GM12873 (cell line): Measurements from ENCODE around the gene HBS1L.

Experiments used
- TF ChIP-seq, protein P1 (sequence below): IDR thresholded peaks from 2 replicates; pipeline ENCODE4 v1.5.1; 2012; ENCODE audit warnings: low read depth, mild to moderate bottlenecking, moderate library complexity, low read length, control low read depth; ENCODE audit not compliant: insufficient read depth; ENCODE audit errors: missing control alignments

The HBS1L gene

GRCh38 chr6:135093578-135093977 is 39.0 kb upstream of the HBS1L start:
- TF ChIP-seq, protein P1, sequence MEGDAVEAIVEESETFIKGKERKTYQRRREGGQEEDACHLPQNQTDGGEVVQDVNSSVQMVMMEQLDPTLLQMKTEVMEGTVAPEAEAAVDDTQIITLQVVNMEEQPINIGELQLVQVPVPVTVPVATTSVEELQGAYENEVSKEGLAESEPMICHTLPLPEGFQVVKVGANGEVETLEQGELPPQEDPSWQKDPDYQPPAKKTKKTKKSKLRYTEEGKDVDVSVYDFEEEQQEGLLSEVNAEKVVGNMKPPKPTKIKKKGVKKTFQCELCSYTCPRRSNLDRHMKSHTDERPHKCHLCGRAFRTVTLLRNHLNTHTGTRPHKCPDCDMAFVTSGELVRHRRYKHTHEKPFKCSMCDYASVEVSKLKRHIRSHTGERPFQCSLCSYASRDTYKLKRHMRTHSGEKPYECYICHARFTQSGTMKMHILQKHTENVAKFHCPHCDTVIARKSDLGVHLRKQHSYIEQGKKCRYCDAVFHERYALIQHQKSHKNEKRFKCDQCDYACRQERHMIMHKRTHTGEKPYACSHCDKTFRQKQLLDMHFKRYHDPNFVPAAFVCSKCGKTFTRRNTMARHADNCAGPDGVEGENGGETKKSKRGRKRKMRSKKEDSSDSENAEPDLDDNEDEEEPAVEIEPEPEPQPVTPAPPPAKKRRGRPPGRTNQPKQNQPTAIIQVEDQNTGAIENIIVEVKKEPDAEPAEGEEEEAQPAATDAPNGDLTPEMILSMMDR, result no peak

DNA sequence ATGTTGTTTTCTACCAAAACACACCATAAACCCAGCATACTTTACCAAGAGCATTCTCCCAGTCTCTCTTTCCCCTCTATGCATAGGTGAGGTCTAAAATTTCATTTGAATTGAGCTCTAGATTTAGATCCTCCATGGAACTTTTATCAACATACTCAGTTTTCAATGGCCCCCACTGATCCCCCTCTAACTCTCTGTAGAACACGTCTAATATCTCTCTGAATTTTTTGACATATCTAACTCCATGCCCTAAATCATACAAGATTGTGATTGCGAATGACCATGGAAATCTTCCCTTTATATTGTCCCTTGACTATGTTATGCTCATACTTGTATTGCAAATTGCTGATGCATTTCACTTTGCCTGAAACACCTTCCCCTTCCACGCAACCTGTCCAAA is 38.1 kb upstream of the HBS1L start:
- TF ChIP-seq, protein P1, result no peak

- TF ChIP-seq, protein P1, result no peak
Observed at GRCh38 chr6:135090819-135091218, 36.2 kb upstream of the HBS1L start.

- TF ChIP-seq, protein P1, result no peak
Observed at GRCh38 chr6:135089901-135090300, 35.3 kb upstream of the HBS1L start.

GRCh38 chr6:135088818-135089809 is 34.5 kb upstream of the HBS1L start:
- TF ChIP-seq, protein P1, result peak; percentile 52

DNA sequence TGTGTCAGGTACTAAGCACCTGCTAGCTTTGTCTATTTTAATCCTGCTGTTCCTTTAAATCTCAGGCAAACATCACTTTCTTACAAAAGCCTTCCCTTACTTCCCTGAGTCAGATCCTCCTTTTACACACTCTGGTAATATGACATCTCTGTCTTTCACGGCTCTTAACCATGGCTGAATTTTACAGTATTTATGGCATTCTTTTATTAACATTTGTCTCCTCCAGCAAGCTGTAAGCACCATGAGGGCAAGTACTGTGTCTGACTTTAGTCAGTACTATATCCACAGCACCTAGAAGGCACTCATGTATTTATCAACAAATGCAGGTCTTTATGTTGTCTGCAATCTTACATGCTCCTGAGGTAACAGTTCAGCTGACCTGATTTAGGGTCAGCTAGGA is 33.7 kb upstream of the HBS1L start:
- TF ChIP-seq, protein P1, result no peak

DNA sequence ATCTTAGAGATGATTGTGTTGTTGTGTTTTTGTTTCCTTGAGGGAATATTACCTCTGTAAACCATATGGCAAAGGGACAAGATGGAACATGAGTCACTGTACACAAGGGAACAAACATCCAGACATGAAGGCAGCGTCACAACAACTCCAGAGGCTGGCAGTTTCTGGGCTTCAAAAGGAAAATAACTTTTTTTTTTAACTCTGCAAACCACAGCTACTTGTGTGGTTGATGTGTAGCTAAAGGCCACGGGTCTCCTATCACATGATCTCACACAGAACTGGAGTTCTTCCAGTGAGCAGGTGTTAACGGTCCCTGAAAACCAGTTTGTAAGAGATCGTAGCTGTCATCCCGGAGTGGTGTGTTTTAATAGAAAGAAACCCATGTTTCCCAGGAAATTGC is 33.2 kb upstream of the HBS1L start:
- TF ChIP-seq, protein P1, result no peak
